ENCODE data around the gene SSMEM1.

- TF ChIP-seq EP300 (IDR thresholded peaks at IDR 0.05) (no peak), POLR2A (IDR thresholded peaks at IDR 0.05) (no peak), CTCF (IDR thresholded peaks at IDR 0.05) (no peak)
These were observed 14.1 kb downstream of the SSMEM1 start for GRCh38 chr7:130221746-130222145.
